SU-DHL-6 (cell line): ENCODE measurements around the gene STAG3.

ENCODE experiments used
- EZH2phosphoT487 ChIP-seq: fragments of 200-600 bp; sonication (generic), shearing (Covaris generic); conservative IDR thresholded peaks from 2 replicates; pipeline ENCODE4 v1.6.1; 2018; ENCODE audit warnings: mild to moderate bottlenecking, antibody characterized with exemption, low read length, moderate library complexity, mixed read lengths
- TF ChIP-seq, protein P1 (sequence below): fragments of 200-600 bp; sonication (generic); IDR thresholded peaks from one replicate; pipeline ENCODE4 v1.5.1; 2017; ENCODE audit warnings: antibody characterized with exemption, mild to moderate bottlenecking, low read length, moderate library complexity; ENCODE audit not compliant: insufficient read depth, poor library complexity, severe bottlenecking

DNA sequence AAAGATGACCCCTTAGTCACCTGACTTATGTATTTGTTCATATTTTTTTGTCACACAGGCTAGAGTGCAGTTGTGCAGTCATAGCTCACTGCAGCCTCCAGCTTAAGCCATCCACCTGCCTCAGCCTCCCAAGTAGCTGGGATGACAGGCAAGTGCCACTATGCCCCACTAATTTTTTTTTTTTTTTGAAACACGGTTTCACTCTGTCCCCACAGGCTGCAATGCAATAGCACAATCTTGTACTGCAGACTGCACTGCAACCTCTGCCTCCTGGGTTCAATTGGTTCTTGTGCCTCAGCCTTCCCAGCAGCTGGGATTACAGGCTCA is 49.1 kb upstream of the STAG3 start:
- TF ChIP-seq, protein P1, sequence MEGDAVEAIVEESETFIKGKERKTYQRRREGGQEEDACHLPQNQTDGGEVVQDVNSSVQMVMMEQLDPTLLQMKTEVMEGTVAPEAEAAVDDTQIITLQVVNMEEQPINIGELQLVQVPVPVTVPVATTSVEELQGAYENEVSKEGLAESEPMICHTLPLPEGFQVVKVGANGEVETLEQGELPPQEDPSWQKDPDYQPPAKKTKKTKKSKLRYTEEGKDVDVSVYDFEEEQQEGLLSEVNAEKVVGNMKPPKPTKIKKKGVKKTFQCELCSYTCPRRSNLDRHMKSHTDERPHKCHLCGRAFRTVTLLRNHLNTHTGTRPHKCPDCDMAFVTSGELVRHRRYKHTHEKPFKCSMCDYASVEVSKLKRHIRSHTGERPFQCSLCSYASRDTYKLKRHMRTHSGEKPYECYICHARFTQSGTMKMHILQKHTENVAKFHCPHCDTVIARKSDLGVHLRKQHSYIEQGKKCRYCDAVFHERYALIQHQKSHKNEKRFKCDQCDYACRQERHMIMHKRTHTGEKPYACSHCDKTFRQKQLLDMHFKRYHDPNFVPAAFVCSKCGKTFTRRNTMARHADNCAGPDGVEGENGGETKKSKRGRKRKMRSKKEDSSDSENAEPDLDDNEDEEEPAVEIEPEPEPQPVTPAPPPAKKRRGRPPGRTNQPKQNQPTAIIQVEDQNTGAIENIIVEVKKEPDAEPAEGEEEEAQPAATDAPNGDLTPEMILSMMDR, result no peak
- no peak for TF ChIP-seq EZH2phosphoT487
